ENCODE measurements around the gene CELF5.
A peak's percentile ranks its signal among the peaks of the same experiment; 100 is the strongest.

The CELF5 gene

DNA sequence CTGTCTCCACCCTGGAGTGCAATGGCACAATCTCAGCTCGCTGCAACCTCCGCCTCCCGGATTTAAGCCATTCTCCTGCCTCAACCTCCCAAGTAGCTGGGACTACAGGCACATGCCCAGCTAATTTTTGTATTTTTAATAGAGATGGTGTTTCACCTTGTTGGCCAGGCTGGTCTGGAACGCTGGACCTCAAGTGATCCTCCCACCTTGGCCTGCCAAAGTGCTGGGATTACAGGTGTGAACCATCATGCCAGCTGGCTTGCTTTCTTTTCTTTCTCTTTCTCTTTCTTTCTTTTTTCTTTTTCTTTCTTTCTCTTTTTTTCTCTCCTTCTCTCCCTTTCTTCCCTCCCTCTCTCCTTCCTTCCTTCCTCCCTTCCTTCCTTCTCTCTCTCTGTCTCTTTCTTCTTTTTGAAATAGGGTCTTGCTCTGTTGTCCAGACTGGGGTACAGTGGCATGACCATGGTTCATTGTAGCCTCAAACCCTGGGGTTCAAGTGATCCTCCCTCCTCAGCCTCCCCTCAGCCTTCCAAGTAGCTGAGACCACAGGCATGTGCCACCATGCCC lies 108.6 kb downstream of the CELF5 start:
- TF ChIP-seq, protein P1, sequence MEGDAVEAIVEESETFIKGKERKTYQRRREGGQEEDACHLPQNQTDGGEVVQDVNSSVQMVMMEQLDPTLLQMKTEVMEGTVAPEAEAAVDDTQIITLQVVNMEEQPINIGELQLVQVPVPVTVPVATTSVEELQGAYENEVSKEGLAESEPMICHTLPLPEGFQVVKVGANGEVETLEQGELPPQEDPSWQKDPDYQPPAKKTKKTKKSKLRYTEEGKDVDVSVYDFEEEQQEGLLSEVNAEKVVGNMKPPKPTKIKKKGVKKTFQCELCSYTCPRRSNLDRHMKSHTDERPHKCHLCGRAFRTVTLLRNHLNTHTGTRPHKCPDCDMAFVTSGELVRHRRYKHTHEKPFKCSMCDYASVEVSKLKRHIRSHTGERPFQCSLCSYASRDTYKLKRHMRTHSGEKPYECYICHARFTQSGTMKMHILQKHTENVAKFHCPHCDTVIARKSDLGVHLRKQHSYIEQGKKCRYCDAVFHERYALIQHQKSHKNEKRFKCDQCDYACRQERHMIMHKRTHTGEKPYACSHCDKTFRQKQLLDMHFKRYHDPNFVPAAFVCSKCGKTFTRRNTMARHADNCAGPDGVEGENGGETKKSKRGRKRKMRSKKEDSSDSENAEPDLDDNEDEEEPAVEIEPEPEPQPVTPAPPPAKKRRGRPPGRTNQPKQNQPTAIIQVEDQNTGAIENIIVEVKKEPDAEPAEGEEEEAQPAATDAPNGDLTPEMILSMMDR (IDR thresholded peaks at IDR 0.05) = no peak
- no peak for TF ChIP-seq ZFX (IDR thresholded peaks at IDR 0.05; ENCODE audit: borderline replicate concordance)
- no peak overlapping the region; the same call in 1 of the 2 replicates for H3K27ac ChIP-seq

- H3K27ac ChIP-seq = no peak overlapping the region
- no peak for TF ChIP-seq ZFX (IDR thresholded peaks at IDR 0.05; ENCODE audit: borderline replicate concordance)
- TF ChIP-seq, protein P1 (IDR thresholded peaks at IDR 0.05) = no peak
Measured at GRCh38 chr19:3333662-3334061, 109.2 kb downstream of the CELF5 start.

GRCh38 chr19:3334749-3335430 lies 110.4 kb downstream of the CELF5 start:
- peak overlapping the region; percentile 97 for H3K27ac ChIP-seq

DNA sequence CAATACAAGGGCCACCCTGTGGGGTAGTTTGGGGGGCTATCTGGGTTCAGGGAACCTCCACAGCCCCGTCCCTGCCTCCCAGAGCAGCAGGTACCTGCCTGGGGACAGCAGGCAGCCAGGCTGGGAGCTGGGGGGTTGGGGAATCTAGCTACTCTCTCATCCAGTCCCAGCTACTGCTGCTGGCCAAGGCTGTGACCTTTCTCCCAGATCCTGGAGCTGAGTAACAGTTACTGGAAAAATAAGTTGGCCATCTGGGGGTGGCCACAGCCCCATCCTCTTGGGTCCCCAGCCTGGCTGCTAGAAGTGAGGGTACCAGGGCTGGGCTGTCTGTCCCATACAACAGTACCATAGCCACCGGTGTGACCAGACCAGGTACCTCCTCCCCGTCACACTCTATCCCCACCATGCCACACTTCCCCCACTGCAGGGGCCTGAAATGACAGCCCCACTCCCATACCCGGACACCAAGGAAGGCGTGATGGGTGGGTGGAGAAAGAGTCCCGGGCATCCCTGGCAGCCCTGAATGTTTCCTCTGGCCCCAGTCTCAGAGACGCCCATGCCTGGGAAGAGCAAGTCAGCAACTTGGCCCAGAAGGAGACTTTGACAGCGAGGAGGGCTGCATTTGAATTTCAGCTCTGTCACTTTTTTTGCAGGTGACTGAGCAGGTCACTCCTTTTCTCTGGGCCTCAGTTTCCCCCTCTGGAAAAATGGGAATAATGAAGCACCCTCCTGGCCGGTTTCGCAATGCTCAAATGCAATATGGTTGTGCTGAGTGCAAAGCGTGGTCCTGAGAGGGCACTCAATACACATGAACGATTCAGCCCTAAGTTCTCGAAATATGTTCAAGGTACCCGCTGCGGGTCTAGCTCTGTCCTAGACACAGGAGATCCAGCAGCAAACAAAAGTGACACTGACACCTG lies 111.2 kb downstream of the CELF5 start:
- TF ChIP-seq ZFX (IDR thresholded peaks at IDR 0.05; ENCODE audit: borderline replicate concordance) = no peak
- TF ChIP-seq, protein P1 (IDR thresholded peaks at IDR 0.05) = no peak
- peak overlapping the region; percentile 97 for H3K27ac ChIP-seq

- no peak for TF ChIP-seq ZFX (IDR thresholded peaks at IDR 0.05; ENCODE audit: borderline replicate concordance)
- TF ChIP-seq, protein P1 (IDR thresholded peaks at IDR 0.05) = no peak
- H3K27ac ChIP-seq = peak overlapping the region; percentile 97
Measured at GRCh38 chr19:3336351-3336679, 111.9 kb downstream of the CELF5 start.

GRCh38 chr19:3336680-3337523 lies 112.4 kb downstream of the CELF5 start:
- peak overlapping the region; percentile 97 for H3K27ac ChIP-seq
- TF ChIP-seq, protein P1 (IDR thresholded peaks at IDR 0.05) = no peak
- no peak for TF ChIP-seq ZFX (IDR thresholded peaks at IDR 0.05; ENCODE audit: borderline replicate concordance)

DNA sequence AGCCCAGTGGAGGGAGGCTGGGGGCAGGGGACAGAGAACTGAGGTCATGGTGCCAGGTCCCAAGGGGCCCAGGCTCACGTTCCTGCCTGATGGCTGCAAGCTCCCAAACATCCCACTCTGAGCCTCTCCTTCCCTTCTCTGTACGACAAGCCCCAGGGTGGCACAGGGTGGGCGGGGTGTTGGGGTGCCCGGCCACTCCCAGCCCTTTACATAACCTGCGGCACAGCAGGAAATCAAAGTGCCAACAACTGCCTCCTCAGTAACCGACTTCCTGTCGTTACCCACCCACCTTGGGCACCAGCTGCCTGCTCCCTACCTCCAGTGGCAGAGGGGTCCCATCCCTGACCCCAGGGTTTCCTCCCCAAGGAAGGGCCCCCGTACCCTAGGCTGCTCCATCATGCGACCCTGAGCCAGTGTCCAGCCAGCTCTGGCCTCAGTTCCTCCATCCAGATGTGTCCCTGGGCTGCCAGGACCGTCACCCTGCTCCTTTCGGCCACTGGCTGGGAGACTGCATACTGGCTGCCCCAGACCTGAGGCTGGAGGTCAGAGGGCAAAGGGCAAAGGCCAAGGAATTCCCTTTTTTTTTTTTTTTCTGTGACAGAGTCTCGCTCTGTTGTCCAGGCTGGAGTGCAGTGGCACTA lies 114.2 kb downstream of the CELF5 start:
- peak overlapping the region; percentile 97 for H3K27ac ChIP-seq
- no peak for TF ChIP-seq ZFX (IDR thresholded peaks at IDR 0.05; ENCODE audit: borderline replicate concordance)
- TF ChIP-seq, protein P1 (IDR thresholded peaks at IDR 0.05) = no peak

Measured in 22Rv1 (cell line).